Prostate gland (tissue), 2 donors: ENCODE results near the gene COL23A1.

ENCODE experiments used
- POLR2A ChIP-seq: fragments of 450-650 bp; IDR thresholded peaks from one replicate; pipeline ENCODE4 v1.6.1; 2016; ENCODE audit warnings: antibody characterized with exemption, mild to moderate bottlenecking
- POLR2AphosphoS5 ChIP-seq: sonication (generic); formaldehyde crosslinking; IDR thresholded peaks from one replicate; pipeline ENCODE4 v1.6.1; 2017; ENCODE audit warnings: antibody characterized with exemption
- TF ChIP-seq, protein P1 (sequence below), 4 experiments: fragments of 200-600 bp in 2 of 4; fragments of 450-650 bp in 2 of 4; sonication (generic) in 2 of 4; IDR thresholded peaks; 1 replicate in 3 of 4; 2 replicates in 1 of 4; pipeline ENCODE4 v1.5.1; 2016 to 2019; ENCODE audit warnings: antibody characterized with exemption in 4 of 4, mild to moderate bottlenecking in 2 of 4, moderate library complexity in 2 of 4

DNA sequence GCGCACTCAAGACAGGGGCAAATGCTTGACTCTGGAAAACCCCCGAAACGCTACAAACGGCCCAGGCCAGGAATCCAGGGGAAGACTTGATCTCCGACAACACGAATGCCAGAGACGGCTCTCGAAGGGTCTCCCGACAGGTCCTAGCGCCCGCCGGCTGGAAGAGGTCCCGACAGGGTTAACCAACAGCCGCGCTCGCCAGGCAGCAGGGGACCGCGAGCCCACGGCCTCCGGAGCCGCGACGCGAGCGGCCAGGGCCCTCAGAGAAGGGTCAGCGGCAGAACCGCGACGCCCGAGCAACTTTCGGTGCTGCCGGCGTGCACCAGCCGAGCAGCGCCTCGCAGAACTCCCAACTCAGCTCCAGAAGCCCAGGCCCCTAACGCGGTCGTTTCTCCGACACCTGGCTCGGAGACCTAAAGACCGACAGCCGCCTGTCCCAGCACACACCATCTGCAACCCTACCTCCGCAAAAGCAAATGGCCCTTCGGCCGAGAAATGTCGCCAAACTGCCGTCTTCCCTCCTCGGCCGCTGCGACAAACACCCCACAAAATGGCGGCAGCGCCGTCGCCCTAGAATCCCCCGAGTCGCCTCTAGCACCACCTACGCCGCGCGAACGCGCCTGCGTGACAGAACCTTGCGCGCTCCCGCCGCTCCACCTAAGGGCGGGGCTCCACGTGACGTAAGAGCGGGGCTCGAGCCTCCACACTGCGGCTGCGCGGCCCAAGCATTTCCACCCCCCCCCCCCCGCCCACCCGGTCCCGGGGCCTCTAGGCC, 36.5 kb upstream of the COL23A1 start, which contains the start of gene CLK4:
- peak; percentile 92 for TF ChIP-seq POLR2AphosphoS5
- TF ChIP-seq, protein P1, sequence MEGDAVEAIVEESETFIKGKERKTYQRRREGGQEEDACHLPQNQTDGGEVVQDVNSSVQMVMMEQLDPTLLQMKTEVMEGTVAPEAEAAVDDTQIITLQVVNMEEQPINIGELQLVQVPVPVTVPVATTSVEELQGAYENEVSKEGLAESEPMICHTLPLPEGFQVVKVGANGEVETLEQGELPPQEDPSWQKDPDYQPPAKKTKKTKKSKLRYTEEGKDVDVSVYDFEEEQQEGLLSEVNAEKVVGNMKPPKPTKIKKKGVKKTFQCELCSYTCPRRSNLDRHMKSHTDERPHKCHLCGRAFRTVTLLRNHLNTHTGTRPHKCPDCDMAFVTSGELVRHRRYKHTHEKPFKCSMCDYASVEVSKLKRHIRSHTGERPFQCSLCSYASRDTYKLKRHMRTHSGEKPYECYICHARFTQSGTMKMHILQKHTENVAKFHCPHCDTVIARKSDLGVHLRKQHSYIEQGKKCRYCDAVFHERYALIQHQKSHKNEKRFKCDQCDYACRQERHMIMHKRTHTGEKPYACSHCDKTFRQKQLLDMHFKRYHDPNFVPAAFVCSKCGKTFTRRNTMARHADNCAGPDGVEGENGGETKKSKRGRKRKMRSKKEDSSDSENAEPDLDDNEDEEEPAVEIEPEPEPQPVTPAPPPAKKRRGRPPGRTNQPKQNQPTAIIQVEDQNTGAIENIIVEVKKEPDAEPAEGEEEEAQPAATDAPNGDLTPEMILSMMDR (IDR thresholded peaks at IDR 0.05): peak in 1 of 4 experiments; percentile 5
- peak; percentile 92 for TF ChIP-seq POLR2A
